Sciatic nerve (tissue), 2 donors: ENCODE results near the gene TAF11L9. TPM values are rescaled to one million over a fixed set of nuclear protein-coding genes. Genes with fewer than 3 reads are reported as not detected.
"Not testable (repeated sequence)": the region's sequence is repeated elsewhere in the genome, so short reads cannot be mapped to it uniquely, and the experiment has no call there.

ENCODE experiments used
- ATAC-seq: fragments of 200-7000 bp; cut with Tn5 transposase; one replicate; pipeline ENCODE4 v1.9.1; 2020; ENCODE audit warnings: mild to moderate bottlenecking, moderate library complexity
- DNase-seq: peaks from one replicate; pipeline ENCODE4 v3.0.0-alpha.2; 2020; ENCODE audit warnings: low spot score
- intact Hi-C: fragments of 100-400 bp; cut with DNase I; formaldehyde crosslinking; loops from one replicate; pipeline ENCODE4 v1.14.2; 2022
- total RNA-seq: library from RNA; stranded (reverse); fragmentation: NEBNext Ultra II Directional; extraction: Animal tissue kit (Norgen Biotek cat#: 25700); gene quantifications from one replicate; pipeline ENCODE4 v1.2.1, GENCODE V29; 2021
- donor health status: DM: no; HTN: no; CAD: no.
- donor health status: DM: no; HTN: no; CAD: no.

Gene TAF11L9
- not detected for total RNA-seq

- DNase-seq, ATAC-seq, intact Hi-C loops: not testable (repeated sequence)
These were observed at the start of gene TAF11L9 for GRCh38 chr5:17594255-17594654. Gene TAF11L9, minus strand, starts transcription at chr5:17594394.

GRCh38 chr5:17634160-17634559 lies 40.0 kb upstream of the TAF11L9 start, which contains the start of gene TAF11L14:
Gene TAF11L14, plus strand, starts transcription at chr5:17634460.
- intact Hi-C loops: no loop called here
- DNase-seq: no peak

GRCh38 chr5:17631788-17632187 lies 37.6 kb upstream of the TAF11L9 start, which contains the start of gene TAF11L13:
Gene TAF11L13, plus strand, starts transcription at chr5:17632088.
- intact Hi-C loops, ATAC-seq, DNase-seq: not testable (repeated sequence)

More at GRCh38 chr5:17634160-17634559, 40.0 kb upstream of the TAF11L9 start, which contains the start of gene TAF11L14:
- no peak for ATAC-seq

GRCh38 chr5:17625686-17626085 lies 31.5 kb upstream of the TAF11L9 start:
- DNase-seq (no peak), ATAC-seq (no peak)
- intact Hi-C loops: loop anchor here (2.0 kb wide), 1 partner anchor 25 kb away; no protein-coding TSS in a partner anchor

GRCh38 chr5:17620627-17621026 lies 26.4 kb upstream of the TAF11L9 start:
- DNase-seq (no peak), ATAC-seq (no peak)
- intact Hi-C loops: no loop called here

- DNase-seq (no peak), ATAC-seq (no peak)
- intact Hi-C loops: no loop called here
These were observed 25.2 kb upstream of the TAF11L9 start for GRCh38 chr5:17619354-17619753.

- DNase-seq (no peak), ATAC-seq (no peak)
- intact Hi-C loops: no loop called here
These were observed 20.8 kb upstream of the TAF11L9 start for GRCh38 chr5:17614872-17615605.

- intact Hi-C loops, DNase-seq, ATAC-seq: not testable (repeated sequence)
These were observed 15.9 kb upstream of the TAF11L9 start, which contains the start of gene TAF11L12 for GRCh38 chr5:17610092-17610491. Gene TAF11L12, plus strand, starts transcription at chr5:17610392.

- DNase-seq, ATAC-seq, intact Hi-C loops: not testable (repeated sequence)
These were observed 13.3 kb upstream of the TAF11L9 start for GRCh38 chr5:17607461-17607860.

- ATAC-seq (no peak), DNase-seq (no peak)
- intact Hi-C loops: no loop called here
These were observed 10.8 kb upstream of the TAF11L9 start for GRCh38 chr5:17604951-17605350.

- intact Hi-C loops, ATAC-seq, DNase-seq: not testable (repeated sequence)
These were observed 9.7 kb upstream of the TAF11L9 start, which contains the start of gene TAF11L11 for GRCh38 chr5:17603880-17604279. Gene TAF11L11, plus strand, starts transcription at chr5:17604183.

GRCh38 chr5:17597728-17598127 lies 3.5 kb upstream of the TAF11L9 start, which contains the start of gene TAF11L10:
Gene TAF11L10, minus strand, starts transcription at chr5:17597828.
- ATAC-seq, DNase-seq, intact Hi-C loops: not testable (repeated sequence)

- ATAC-seq, intact Hi-C loops, DNase-seq: not testable (repeated sequence)
These were observed 3.3 kb downstream of the TAF11L9 start, which contains the start of gene TAF11L8 for GRCh38 chr5:17590860-17591259. Gene TAF11L8, minus strand, starts transcription at chr5:17590960.

- intact Hi-C loops, DNase-seq, ATAC-seq: not testable (repeated sequence)
These were observed 8.5 kb downstream of the TAF11L9 start, which contains the start of gene TAF11L7 for GRCh38 chr5:17585658-17586057. Gene TAF11L7, minus strand, starts transcription at chr5:17585758.

Other genes with a start within 250 kb of the TAF11L9 start
- not detected for gene TAF11L2, start 96.2 kb downstream of the TAF11L9 start, total RNA-seq
- gene TAF11L3, start 76.0 kb downstream of the TAF11L9 start, total RNA-seq: not detected
- gene TAF11L4, start 72.6 kb downstream of the TAF11L9 start, total RNA-seq: not detected
- not detected for gene TAF11L5, start 69.2 kb downstream of the TAF11L9 start, total RNA-seq
- not detected for gene TAF11L6, start 65.7 kb downstream of the TAF11L9 start, total RNA-seq
- gene TAF11L7, start 8.6 kb downstream of the TAF11L9 start, total RNA-seq: not detected
- not detected for gene TAF11L8, start 3.4 kb downstream of the TAF11L9 start, total RNA-seq
- not detected for gene TAF11L10, start 3.4 kb upstream of the TAF11L9 start, total RNA-seq
- not detected for gene TAF11L11, start 9.8 kb upstream of the TAF11L9 start, total RNA-seq
- gene TAF11L12, start 16.0 kb upstream of the TAF11L9 start, total RNA-seq: not detected
- not detected for gene TAF11L13, start 37.7 kb upstream of the TAF11L9 start, total RNA-seq
- not detected for gene TAF11L14, start 40.1 kb upstream of the TAF11L9 start, total RNA-seq